Measurements from ENCODE around the gene LYPD6.
A peak's percentile ranks its signal among the peaks of the same experiment; 100 is the strongest.

DNA sequence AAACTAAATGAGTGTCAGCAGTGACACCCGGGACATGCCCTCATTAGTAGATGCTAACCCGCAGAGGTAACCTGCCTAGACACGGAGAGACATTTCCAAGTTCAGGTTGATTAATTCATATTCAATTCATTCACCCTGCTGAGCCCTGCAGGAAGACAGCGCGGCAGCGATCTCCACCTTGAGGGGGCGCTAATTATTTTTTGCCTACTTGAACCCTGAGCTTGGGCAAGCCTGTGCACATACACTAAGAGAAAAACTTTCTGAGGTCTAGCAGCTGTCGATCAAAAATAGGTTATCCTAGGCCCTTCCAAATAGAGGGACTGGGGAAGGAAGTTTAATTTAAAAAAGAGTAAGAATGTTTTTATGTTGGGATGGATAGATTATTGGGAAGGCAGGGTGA, 1.3 kb upstream of the LYPD6 start:
- TF ChIP-seq, protein P1, sequence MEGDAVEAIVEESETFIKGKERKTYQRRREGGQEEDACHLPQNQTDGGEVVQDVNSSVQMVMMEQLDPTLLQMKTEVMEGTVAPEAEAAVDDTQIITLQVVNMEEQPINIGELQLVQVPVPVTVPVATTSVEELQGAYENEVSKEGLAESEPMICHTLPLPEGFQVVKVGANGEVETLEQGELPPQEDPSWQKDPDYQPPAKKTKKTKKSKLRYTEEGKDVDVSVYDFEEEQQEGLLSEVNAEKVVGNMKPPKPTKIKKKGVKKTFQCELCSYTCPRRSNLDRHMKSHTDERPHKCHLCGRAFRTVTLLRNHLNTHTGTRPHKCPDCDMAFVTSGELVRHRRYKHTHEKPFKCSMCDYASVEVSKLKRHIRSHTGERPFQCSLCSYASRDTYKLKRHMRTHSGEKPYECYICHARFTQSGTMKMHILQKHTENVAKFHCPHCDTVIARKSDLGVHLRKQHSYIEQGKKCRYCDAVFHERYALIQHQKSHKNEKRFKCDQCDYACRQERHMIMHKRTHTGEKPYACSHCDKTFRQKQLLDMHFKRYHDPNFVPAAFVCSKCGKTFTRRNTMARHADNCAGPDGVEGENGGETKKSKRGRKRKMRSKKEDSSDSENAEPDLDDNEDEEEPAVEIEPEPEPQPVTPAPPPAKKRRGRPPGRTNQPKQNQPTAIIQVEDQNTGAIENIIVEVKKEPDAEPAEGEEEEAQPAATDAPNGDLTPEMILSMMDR (IDR thresholded peaks at IDR 0.05): peak; percentile 65
- TF ChIP-seq EP300 (IDR thresholded peaks at IDR 0.05; ENCODE audit: borderline replicate concordance in 1 of 2, low read depth in 1 of 2, low read length in 1 of 2) (no peak), JUND (IDR thresholded peaks at IDR 0.05) (no peak), TEAD4 (IDR thresholded peaks at IDR 0.05; ENCODE audit: borderline replicate concordance, insufficient read depth) (no peak), TCF12 (IDR thresholded peaks at IDR 0.05) (no peak), NFIC (IDR thresholded peaks at IDR 0.05; ENCODE audit: borderline replicate concordance) (no peak), POLR2AphosphoS5 (IDR thresholded peaks at IDR 0.05; ENCODE audit: low read depth, low read length) (no peak), MXI1 (IDR thresholded peaks at IDR 0.05; ENCODE audit: low read depth, low read length) (no peak)
- TF ChIP-seq, protein P2, sequence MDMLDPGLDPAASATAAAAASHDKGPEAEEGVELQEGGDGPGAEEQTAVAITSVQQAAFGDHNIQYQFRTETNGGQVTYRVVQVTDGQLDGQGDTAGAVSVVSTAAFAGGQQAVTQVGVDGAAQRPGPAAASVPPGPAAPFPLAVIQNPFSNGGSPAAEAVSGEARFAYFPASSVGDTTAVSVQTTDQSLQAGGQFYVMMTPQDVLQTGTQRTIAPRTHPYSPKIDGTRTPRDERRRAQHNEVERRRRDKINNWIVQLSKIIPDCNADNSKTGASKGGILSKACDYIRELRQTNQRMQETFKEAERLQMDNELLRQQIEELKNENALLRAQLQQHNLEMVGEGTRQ (IDR thresholded peaks at IDR 0.05; ENCODE audit: borderline replicate concordance, low read depth, low read length): no peak
- TF ChIP-seq, protein P3, sequence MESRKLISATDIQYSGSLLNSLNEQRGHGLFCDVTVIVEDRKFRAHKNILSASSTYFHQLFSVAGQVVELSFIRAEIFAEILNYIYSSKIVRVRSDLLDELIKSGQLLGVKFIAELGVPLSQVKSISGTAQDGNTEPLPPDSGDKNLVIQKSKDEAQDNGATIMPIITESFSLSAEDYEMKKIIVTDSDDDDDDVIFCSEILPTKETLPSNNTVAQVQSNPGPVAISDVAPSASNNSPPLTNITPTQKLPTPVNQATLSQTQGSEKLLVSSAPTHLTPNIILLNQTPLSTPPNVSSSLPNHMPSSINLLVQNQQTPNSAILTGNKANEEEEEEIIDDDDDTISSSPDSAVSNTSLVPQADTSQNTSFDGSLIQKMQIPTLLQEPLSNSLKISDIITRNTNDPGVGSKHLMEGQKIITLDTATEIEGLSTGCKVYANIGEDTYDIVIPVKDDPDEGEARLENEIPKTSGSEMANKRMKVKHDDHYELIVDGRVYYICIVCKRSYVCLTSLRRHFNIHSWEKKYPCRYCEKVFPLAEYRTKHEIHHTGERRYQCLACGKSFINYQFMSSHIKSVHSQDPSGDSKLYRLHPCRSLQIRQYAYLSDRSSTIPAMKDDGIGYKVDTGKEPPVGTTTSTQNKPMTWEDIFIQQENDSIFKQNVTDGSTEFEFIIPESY (IDR thresholded peaks at IDR 0.05; ENCODE audit: borderline replicate concordance, low read depth): no peak
- TF ChIP-seq, protein P4, sequence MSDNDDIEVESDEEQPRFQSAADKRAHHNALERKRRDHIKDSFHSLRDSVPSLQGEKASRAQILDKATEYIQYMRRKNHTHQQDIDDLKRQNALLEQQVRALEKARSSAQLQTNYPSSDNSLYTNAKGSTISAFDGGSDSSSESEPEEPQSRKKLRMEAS (IDR thresholded peaks at IDR 0.05; ENCODE audit: low read depth): no peak
